GM20000 (cell line): ENCODE results near the gene RTF2.

Experiments
- DNase-seq: peaks from one replicate; pipeline ENCODE4 v3.0.0; 2012; ENCODE audit warnings: low spot score
- TF ChIP-seq, protein P1 (sequence below): IDR thresholded peaks from 2 replicates; pipeline ENCODE4 v1.5.1; 2012; ENCODE audit warnings: mild to moderate bottlenecking, control low read depth; ENCODE audit errors: extremely low read depth, missing control alignments

Gene RTF2

DNA sequence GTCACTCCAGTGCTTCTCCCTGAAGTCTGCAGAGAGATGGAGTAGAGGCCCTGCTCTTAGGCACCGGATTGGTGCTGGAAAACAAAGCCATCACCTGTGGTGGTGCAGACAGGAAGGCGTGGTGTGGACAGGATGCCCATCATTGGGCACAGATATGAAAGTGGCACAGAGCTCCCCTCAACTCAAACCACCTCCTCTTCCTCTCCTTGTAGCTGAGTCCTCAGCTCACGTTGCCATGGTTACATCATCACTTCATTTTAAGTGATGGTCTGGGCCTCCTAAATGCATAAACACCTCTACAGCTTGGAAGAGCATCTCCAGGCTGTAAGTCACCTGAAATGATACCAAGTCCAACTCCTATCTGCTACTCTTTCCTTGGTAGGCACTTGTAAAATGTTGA, 8.0 kb upstream of the RTF2 start:
- no peak for DNase-seq

DNA sequence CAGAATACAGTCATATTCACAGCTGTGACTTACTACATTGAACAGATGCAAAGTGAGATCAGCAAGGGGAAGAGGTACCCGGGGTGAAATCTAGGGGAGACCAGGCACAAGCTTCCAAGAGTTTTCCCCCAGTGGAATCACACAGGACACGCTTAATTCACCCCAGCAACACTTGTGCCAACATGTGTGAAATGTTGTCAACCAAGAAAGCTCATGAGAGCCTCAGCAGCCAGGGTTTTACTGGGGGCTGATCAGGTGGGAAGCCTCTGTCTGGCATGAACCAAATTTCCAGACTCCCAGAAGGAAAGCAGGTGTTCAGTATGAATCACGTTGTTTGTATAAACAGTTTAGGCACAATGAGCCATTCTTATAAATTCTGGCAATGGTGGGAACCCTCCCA, 6.9 kb upstream of the RTF2 start:
- TF ChIP-seq, protein P1, sequence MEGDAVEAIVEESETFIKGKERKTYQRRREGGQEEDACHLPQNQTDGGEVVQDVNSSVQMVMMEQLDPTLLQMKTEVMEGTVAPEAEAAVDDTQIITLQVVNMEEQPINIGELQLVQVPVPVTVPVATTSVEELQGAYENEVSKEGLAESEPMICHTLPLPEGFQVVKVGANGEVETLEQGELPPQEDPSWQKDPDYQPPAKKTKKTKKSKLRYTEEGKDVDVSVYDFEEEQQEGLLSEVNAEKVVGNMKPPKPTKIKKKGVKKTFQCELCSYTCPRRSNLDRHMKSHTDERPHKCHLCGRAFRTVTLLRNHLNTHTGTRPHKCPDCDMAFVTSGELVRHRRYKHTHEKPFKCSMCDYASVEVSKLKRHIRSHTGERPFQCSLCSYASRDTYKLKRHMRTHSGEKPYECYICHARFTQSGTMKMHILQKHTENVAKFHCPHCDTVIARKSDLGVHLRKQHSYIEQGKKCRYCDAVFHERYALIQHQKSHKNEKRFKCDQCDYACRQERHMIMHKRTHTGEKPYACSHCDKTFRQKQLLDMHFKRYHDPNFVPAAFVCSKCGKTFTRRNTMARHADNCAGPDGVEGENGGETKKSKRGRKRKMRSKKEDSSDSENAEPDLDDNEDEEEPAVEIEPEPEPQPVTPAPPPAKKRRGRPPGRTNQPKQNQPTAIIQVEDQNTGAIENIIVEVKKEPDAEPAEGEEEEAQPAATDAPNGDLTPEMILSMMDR = no peak
- DNase-seq = no peak

More for the DNA sequence above, 8.0 kb upstream of the RTF2 start:
- TF ChIP-seq, protein P1 = no peak

DNA sequence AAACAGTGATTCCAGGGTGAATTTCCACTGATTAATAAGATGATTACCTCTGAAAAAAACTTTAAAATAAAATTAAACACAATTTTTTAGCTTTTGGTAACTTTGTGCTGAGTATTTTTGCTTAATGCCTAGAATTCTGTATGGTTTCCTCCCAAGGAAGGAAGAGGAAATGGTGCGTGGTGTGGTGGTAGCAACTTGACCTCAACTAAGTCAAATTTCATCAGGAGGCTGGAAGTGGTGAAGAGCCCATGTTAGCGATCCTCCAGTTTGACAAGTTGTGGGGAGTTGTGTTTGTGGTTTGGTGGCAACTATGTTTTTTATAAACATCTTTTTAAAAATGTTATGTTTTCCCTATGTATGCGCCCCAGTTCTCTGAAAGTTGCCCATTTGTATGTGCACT, 5.0 kb upstream of the RTF2 start:
- DNase-seq = no peak
- TF ChIP-seq, protein P1 = no peak

DNA sequence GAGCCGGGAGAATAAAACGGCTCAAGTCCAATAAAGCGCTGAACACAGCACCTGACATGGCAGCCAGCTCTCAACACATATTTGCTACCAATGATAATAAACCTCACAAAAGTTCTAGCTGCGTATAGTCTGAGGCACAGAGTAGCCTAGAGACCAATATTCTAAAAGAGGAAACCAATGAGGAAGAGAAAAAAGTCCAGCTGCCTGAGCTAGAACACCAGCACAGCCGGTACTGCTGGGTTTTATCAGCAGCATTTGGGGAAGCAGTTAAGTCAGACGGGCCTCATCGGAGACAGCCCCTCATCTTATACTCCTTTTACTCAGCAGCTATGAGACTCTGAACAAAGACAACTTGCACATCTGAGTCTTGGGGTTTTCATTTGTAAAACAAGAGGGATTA, 2.4 kb upstream of the RTF2 start:
- DNase-seq = peak; percentile 49
- TF ChIP-seq, protein P1 = no peak

DNA sequence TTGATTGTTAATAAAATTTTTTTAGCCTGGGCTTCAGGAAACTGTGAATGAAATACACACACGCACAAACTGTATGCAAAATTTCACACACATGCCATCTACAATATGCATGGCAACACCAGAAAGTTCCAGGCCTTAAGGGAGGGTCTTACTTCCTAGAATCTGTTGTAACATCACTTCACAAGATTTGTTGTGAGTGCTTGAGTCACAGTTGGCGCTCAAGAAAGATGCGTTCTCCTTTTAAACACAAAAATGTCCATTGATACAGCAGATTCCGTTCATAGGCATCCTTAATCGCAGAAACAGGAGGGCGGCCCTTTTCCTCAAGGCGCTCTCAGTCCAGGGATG, 485 bp upstream of the RTF2 start:
- DNase-seq = no peak
- TF ChIP-seq, protein P1 = no peak

DNA sequence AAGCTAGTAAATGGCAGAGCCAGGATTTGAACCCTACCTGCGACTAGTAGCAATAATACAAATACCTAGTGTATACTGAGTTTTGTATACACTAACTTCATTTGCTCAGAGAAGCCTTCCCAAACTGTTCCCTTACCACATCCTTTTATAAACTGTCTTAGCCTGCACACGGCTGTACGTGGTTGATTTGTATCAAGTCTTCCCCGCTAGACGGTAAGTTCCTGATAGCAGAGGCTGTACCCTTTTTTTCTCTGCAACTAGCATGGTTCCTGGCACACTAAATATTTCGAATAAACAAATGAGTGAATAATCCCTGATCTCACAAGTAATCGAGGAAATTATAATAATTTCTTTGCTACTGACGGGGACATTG, 636 bp downstream of the RTF2 start:
- TF ChIP-seq, protein P1 = no peak

DNA sequence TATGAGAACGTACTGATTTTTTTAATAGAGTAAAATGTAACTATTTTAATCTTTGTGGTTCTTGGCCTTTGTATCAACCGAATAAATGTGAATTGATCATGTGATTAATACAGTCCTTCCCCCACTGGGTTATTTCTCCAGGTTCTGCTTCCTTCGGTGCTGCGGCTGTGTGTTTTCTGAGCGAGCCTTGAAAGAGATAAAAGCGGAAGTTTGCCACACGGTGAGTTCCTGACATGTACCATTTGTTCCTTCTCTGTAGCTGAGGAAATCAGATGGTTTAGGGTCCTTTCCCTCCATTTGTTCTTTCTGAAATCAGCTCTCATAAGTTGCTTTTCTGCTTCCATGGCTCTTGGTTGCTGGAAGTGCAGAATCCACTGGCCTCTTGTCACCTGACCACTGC, 15.5 kb downstream of the RTF2 start:
- TF ChIP-seq, protein P1 = no peak

More for the DNA sequence above, 636 bp downstream of the RTF2 start:
- no peak for DNase-seq

More for the DNA sequence above, 15.5 kb downstream of the RTF2 start:
- DNase-seq = no peak
